NCI-H2196 (cell line): Measurements from ENCODE around the gene DLG1.
A peak's percentile ranks its signal among the peaks of the same experiment; 100 is the strongest.
"Not testable (repeated sequence)": the region's sequence is repeated elsewhere in the genome, so short reads cannot be mapped to it uniquely, and the experiment has no call there.

ENCODE experiments used
- DNase-seq: peaks from one replicate; lab custom pipeline; 2025; ENCODE audit not compliant: unreplicated experiment; lab: John Stamatoyannopoulos, UW

The DLG1 gene

DNA sequence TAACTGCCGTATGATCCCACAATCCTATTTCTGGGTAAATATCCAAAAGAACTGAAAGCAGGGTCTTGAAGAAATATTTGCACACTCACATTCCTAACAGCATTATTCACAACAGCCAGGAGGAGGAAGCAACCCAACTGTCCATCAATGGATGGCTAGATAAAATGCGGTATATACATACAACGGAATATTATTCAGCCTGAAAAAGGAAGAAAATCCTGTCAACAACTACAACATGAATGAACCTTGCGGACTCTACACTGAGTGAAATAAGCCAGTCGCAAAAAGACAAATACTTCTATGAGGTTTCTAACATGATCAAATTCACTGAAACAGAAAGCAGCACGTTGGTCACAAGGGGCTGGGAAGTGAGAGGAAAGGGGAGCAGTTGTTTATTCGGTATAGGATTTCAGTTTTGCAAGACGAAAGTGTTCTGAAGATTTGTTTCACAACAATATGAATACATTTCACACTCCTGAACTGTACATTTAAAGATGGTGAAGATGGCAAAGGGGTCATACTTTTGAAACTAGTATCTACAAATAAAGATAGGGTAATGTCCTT lies 6.2 kb downstream of the DLG1 start:
- no peak for DNase-seq

DNA sequence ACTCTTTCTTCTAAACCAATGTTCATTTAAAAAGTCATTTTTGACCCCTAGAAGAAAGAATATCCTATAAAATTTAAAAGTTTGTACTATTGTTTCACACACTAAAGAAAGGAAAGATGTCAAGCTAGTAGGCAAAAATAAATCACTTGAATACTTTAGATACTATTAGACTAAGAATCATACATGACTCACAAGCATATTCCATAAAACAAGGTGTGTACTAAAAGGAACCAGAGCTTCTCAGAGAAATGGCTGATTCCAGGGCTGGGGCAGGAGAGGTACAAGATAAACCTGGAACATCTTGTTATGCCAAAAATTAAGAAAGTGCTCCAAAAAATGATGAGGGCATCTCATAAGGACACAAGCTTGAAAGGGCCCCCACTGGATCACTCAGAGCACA lies 8.7 kb downstream of the DLG1 start:
- no peak for DNase-seq

DNA sequence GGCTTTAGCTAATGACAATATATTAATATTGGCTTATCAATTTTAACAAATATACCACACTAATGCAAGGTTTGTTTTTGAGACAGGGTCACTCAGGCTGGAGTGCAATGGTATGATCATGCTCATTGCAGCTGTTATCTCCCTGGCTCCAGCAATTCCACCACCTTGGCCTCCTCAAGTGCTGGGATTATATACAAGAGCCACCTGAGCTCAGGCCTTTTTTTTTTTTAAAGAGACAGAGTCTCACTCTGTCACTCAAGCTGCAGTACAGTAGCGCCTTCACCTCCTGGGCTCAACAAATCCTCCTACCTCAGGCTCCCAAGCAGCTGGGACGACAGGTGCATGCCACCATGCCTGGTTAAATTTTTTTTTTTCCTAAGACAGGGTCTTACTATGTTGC lies 11.7 kb downstream of the DLG1 start:
- no peak for DNase-seq

DNA sequence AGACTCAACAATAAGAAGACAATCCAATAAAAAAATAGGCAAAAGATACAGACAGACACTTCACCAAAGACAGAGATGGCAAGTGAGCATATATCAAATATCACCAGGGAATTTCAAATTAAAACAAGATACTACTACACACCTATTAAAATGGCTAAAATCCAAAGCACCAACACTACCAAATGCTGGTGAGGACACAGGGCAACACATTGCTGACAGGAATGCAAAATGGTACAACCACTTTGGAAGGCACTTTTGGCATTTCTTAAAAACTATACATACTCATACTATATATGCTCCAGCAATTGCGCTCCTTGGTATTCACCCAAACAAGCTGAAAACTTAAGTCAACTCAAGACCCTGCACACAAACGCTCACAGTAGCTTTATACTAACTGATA lies 12.9 kb downstream of the DLG1 start:
- DNase-seq = no peak

DNA sequence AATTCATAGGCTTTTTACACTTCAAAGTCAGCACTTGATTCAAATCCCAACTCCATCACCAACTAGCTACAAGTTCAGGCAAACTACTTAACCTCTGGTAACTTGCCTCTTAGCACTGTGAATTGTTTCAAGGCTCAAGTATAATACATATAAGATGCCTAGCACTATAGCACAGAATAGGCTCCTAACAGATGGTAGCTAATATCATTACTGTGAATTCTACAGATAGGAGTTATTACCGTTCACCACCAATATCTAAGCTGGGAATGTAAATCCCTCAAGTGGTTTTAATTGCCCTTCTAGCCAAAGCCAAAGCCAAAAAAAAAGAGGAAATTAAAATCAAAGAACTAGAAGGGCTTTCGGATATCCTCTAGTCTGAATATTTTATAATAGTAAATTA lies 15.4 kb downstream of the DLG1 start:
- DNase-seq = no peak

DNA sequence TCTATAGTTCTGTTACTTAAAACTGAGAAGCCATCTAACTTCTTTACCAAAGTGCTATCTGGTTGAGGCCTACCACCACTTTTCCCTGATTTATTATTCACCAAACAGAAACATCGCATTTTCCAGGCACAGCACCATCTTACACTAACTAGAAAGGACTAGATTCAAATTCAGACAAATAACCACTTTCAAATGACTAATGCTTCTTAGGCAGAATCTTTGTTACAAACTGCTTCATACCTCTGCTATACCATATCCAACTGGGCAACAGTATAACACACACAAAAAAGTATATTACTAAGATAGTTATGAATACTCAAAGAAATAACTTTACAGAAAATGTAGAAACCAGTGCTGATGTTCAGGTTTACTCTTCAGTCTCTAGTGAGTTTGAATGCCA lies 16.6 kb downstream of the DLG1 start:
- no peak for DNase-seq

DNA sequence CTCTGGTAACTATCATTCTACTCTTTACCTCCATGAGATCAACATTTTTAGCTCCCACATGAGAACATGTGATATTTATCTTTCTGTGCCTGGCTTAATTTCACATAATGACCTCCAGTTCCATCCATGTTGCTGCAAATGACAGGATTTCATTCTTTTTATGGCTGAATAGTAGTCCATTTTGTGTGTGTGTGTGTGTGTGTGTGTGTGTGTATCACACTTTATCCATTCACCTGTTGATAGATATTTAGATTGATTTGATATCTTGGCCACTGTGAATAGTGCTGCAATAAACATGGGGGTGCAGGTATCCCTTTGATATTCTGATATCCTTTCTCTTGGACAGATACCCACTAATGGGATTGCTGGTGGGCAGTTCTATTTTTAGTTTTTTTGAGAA lies 18.3 kb downstream of the DLG1 start:
- DNase-seq = no peak

DNA sequence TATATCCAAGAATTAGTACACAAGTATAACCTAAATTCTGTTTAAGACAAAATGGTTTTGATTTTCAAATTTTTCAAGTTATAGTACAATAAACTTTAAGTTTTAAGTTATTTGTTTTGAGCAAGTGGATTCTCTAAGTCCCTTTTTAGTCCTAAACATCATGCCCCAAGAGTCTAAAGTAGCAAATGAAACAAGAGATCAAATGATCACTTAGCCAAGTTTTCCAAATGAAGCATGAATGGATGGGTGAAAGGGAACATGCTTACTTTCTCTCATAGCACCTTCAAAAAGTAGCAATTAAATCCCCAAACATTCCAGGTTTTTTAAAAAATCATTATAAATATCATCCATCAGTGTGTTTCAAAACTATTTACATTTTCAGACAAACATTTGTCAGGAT lies 19.5 kb downstream of the DLG1 start:
- DNase-seq = no peak

DNA sequence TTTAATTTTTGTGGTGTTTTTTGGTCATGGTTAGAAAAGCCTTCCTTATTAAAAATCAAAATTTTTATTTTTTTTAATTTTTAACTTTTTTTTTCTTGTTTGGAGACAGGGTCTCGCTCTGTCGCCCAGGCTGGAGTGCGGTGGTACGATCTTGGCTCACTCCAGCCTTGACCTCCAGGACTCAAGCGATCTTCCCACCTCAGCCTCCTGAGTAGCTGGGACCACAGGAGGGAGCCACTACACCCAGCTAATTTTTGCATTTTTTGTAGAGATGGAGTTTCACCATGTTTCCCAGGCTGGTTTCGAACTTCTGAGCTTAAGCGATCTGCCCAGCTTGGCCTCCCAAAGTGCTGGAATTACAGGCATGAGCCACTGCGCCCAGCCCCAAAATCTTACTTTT lies 21.6 kb downstream of the DLG1 start:
- not testable (repeated sequence) for DNase-seq

DNA sequence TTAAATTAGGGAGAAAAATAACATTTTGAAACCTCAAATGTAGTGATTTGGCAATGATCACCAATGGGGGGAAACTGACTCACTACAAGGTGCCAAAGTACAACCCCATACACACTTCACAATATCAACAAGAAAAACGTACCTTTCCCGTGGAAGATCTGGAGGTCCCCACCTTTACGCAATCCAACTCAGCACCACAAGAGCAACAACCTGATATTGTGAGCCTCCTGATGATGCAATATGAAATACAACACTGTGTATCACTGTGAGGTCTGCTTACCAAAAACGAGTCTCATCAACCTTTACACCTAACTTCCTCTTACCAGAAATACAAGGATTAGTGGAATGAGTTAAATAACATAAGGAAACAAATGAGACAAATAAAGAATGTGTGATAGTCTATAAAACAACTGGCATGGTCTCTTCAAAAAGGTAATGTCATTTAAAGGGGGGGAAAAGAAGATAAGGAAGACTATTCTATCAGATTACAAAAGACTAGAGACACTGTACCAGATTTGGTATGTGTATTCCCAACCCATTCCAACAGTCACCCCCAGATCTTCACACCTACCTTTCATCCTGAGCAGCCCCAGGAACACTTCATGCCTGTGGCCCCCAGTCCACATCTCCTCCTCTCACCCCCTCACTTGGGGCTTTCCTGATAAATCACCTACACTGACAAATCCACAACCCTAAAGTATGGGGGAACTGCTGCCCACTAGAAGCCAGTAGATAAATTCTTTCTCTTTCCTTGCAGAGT lies 27.7 kb downstream of the DLG1 start:
- DNase-seq = no peak

DNA sequence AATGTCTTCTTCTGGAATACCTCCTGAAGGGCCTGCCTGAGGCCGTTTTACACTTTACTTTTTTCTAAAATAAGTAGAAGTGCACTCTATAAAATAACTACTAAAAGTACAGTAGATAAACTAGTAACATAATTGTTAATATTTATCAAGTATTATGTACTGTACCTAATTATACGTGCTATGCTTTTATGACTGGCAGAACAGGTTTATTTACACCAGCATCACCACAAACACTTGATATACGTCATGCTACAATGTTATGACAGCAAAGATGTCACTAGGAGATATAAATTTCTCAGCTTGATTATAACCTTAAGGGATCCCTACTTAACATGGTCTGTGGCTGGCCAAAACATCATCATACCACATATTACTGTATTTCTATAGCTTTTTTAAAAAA lies 29.4 kb downstream of the DLG1 start:
- no peak for DNase-seq

DNA sequence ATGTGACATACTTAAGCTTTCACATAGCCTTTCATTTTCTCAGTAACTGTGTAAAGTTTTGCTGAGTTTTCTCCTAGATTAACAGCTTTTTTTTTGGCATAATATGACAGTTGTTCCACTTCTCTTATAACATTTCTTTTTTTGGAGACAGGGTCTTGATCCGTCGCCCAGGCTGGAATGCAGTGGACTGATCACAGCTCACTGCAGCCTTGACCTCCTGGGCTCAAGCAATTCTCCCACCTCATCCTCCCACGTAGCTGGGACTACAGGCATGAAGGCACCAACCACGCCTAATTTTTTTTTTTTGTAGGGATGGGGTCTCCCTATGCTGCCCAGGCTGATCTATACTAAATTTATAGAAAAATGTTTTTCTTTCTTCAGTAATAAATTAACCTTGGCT lies 30.1 kb downstream of the DLG1 start:
- no peak for DNase-seq

DNA sequence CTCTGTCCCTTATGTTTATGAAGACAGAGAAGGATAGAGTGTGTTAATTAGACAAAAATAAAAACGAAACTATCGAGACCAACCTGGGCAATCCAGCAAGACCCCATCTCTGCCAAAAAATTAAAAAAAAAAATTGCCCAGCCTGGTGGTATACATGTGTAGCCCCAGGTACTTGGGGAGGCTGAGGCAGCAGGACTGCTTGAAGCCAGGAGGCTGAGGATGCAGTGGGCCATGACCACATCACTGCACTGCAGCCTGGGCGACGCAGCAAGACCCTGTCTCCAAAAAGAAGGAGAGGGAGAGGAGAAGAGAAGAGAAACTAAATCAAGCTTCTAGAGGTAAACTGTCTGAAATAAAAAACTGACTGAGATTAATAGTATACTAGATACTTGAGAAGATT lies 32.1 kb downstream of the DLG1 start:
- DNase-seq = no peak

DNA sequence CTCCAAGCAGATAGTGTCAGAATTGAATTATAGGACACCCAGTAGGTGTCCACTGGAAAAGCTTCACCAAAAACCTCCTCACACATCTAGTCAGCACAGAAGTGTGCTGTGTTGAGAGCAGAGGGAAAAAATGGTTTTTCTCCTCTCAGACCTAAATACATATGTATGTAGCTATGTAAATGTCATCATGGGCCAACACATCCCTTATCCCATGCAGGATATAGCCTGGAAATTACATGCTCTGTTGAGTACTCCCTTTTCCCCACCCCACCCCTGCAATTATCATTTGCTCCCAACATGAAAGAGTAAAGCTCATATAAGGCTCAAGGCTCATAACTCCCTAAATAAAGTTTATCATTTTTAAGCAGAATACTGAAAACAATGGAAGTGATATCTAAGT lies 35.7 kb downstream of the DLG1 start:
- DNase-seq = no peak

DNA sequence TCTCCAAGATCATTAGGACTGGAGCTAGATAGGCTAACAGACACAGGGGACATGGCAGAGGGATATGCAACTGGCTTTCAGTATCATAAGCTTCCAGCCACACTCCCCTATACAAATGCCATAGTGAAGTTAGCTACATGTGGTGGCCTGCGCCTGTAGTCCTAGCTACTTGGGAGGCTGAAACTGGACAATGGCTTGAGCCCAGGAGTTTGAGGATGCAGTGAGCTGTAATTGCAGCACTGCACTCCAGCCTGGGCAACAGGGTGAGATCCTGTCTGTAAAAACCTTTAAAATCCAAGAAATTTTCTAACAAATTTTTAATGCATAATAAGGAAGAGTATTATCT lies 37.3 kb downstream of the DLG1 start:
- DNase-seq = no peak

DNA sequence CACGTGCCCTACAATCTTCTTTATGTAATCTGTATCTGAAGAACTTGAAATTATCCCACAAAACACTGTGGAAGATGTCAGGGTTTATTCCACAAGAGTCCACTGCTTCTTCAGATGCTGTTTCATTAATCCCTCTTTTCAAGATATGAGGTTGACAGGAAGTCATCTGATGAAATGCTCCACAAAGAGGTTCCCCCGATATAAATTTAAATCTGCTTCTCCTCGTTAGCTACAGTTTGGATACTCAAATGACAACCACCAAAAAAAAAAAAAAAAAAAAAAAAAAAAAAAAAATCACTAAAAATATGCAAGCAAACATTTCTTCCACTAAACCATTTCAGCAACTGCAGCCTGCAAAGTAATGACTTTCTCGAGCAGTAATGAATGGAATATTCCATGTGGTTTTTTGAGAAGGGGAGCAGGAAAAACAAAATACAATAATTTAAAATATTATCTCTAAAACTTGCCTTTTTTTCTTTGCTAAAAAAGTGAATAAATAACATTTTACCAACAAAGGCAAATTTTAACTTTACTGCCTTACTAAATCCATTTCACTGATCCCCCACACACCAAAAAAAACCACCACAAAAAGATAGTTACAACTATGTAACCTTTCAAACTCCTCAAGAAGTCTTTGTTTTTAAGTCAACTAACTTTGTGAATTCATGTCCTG lies 37.8 kb downstream of the DLG1 start:
- no peak for DNase-seq

DNA sequence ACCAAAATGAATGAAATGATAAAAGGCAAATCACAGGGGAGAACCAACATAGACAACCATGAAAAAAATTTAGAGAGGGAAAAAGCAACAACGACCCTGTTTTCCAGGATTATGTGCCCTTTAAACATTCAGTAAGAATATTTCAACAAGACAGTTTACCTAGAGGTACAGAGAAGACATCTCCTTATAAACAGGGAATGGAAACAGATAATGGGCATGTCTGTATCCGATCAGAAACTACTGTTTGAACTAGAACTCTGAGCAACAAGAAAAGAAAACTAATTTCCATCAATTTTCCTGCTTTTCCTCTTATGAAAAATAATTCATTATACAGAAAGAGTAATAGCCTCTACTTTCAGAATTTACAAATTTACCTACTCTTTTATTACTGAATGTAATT lies 39.3 kb downstream of the DLG1 start:
- no peak for DNase-seq

DNA sequence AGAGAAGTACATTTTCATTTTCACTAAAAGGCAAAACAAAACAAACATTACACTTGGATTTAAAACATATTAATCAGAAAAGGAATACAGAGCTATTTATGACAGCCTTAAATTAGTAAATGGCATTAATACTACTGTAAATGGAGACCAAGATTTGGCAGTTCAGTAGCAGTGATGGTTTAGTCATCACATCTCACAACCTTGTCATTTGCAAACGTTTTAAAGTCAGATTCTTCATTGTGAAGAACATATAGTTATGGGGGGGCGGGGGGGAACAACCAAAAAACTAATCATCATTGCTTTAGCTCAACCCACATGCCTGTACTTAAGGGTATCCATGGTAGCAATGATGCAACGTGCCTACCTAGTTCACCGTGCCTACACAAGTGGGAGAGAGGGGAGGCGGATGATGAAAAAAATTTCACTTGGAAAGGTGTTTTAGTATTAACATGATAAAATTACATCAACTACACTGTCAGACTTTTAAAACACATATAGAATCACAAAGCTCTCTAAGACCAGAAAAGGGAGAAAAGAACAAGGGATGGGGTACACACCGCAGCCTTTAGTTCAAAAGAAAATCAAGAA lies 40.1 kb downstream of the DLG1 start:
- DNase-seq = no peak

DNA sequence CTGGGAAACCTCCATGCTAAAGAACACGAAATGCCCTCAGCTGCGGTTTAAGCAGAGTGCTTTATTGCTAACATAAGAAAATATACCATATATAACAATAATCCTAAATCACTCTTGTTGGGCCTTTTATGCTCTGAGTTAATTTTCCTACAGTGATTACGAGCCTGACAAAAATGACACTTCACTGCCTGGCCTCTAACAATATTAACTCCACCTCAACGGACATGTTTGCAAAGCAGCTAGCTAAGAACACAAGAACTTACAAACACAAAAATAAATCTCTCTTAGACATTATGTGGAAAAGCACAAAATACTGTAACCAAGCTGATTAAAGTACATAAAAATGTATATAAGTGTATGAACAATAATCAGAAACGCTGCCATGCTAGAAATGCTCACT lies 40.7 kb downstream of the DLG1 start:
- no peak for DNase-seq

DNA sequence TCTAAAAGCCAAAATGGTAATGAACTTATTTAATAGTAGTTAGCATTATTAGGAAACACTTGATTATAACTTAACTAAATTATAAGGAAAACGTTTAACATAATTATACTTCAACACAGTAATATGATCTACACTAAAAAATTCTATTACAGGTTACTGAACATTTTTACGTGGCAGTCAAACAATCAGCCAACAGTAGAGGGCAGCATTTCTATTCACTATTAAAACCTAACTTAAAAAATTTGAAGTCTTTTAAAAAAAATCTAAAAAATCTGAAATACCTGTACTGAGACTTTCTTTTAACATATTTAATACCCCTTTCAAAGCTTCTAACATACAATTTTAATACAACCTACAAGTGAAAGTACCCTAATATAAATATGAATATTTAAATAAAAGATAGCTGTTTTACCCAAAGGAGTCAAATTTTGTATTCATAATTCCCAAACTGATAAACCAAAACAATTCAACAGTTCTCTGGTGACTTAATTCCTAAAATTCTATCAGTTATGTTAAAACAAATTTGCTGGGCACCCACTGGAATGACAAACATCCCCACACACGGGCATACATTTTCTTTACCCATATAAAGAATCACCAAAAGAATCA lies 41.5 kb downstream of the DLG1 start:
- peak; percentile 83 for DNase-seq

DNA sequence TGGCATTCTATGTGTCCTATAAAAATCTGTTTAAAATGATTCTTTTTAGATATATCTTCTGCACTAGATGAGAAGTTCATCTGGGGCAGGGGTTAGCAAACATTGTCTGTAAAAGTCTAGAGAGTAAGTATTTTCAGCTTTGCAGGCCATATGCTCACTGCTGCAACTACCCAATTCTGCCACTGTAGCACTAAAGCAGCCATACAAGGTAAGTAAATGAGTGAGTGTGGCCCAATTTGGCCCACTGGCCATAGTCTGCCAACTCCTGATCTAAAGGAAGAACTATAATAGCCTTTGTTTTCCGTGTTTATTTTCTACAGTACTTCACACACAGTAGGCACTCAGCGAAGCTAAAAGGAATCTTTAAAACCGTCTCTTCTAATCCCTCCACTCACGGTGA lies 42.3 kb downstream of the DLG1 start:
- DNase-seq = no peak
